OCI-LY7 (cell line): ENCODE data around the gene TMEM154.

ENCODE experiments used
- CTCF ChIP-seq: fragments of 200-600 bp; sonication (generic); conservative IDR thresholded peaks from 2 replicates; pipeline ENCODE4 v1.5.1; 2014; ENCODE audit warnings: mild to moderate bottlenecking, antibody characterized with exemption, low read length, moderate library complexity, mixed read lengths
- EZH2phosphoT487 ChIP-seq: fragments of 200-600 bp; sonication (generic); IDR thresholded peaks from 2 replicates; pipeline ENCODE4 v1.6.1; 2018; ENCODE audit warnings: low read depth, borderline replicate concordance, mild to moderate bottlenecking, mixed run types, antibody characterized with exemption, low read length, moderate library complexity, mixed read lengths

GRCh38 chr4:152719291-152719690 lies 39.5 kb upstream of the TMEM154 start:
- no peak for TF ChIP-seq CTCF
- TF ChIP-seq EZH2phosphoT487, result no peak
